Epithelial cell of prostate (primary cell): Measurements from ENCODE around the gene STK38L.
A peak's percentile ranks its signal among the peaks of the same experiment; 100 is the strongest.
"Not testable (repeated sequence)": the region's sequence is repeated elsewhere in the genome, so short reads cannot be mapped to it uniquely, and the experiment has no call there.

Source experiments
- DNase-seq: peaks from one replicate; pipeline ENCODE4 v3.0.0-alpha.2; 2011; ENCODE audit warnings: low read depth, low spot score
- H3K27ac ChIP-seq: fragments of 450-650 bp; 2 replicates; pipeline ENCODE4 v1.5.1; 2017; ENCODE audit warnings: mild to moderate bottlenecking

STK38L gene

DNA sequence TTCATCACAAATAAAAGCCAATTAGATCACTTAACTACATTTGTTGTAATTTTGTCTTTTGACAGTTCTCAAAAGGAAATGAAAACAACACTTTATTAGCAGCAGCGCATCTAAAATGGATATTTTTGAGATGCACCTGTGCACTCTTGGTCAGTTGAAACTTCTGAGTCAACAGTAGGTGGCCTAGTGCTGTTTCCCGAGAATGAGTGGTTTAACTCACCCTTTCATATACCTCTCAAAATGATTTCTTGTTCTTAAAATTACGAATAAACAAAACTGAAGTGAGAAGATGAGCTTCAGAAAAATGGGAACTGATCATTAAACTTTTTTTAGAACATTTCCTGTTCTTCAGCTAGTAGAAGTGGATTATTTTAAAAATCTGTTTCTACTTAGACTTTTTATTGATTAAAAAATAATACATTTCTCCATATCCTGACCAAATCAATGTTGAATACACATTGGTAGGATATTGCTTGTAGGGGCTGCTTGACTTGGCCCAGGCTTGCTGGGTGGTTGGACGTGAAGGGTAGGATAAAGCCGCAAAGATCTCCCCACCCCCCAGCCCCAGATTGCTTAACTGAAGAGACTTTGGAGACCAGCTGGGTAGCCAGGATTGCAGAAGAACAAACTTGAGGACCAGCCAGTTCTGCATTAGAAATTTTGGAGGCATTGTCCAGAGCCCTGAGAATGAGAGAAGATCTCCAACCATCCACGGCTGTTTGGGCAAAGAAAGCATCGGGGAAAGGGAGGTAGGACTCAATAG lies 22.3 kb upstream of the STK38L start:
- DNase-seq, result no peak
- no peak overlapping the region for H3K27ac ChIP-seq

DNA sequence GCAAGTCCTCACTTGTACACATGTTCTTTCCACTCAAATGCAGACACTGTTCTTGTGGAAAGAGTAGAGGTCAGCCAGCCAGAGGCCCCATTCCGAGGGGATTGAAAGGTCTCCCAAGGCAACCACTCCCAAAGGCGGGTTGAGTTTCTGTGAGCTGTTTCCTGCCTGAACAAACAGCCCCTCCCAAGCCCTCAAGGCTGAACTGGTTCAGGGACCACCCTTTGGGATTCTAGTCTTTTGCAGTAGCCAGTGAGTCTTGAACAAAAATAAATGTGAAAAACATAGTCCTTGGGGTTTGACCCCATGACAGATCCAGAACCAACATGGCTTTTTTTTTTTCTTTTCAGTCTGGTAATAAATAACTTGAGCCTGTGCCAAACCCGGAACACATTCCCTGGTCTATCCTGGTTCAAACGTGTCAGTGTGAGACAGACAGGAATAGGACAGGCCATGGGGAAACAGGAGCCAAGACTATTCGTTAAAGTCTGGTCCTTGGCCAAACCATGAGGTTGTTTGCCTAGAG lies 17.6 kb upstream of the STK38L start:
- H3K27ac ChIP-seq, result peak overlapping the region; percentile 92
- no peak for DNase-seq

DNA sequence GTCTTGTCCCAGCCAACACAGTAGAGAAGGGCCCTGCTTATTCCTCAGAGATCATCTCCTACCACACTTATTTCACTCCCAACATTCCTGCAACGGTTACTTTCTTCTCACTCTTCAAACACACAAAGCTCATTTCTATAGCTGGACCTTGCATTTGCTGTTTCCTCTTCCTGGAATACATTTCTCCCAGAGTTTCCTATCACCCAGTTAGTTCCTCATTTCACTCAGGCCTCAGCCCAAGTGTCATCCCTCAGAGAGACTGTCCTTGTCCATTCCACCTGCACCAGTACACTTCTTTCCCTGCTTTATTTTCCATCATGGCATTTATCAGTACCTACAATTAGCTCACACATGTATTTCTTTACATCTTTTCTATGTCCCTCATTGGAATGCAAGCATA lies 14.7 kb upstream of the STK38L start:
- no peak overlapping the region for H3K27ac ChIP-seq
- DNase-seq, result no peak

- H3K27ac ChIP-seq, DNase-seq: not testable (repeated sequence)
Measured at GRCh38 chr12:27231374-27231773, 12.7 kb upstream of the STK38L start.

GRCh38 chr12:27233814-27234213 lies 10.3 kb upstream of the STK38L start:
- DNase-seq, result no peak

DNA sequence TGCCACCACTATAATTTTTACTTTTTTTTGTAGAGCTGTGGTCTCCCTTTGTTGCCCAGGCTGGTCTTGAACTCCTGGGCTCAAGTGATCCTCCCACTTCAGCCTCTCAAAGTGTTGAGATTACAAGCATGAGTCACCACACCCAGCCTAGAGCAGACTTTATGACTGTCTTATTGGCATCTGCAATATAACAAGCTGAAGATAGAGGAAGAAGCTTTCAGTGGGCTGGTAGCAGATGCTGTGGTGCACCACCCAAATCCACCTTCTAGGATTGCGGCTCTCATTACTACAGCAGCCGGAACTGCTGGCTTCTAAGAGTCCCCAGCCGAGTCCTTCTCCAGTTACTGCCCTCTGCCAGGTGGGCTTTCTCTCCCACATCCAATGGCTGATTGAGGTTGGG lies 7.6 kb upstream of the STK38L start:
- no peak overlapping the region for H3K27ac ChIP-seq
- DNase-seq, result no peak

More at GRCh38 chr12:27233814-27234213, 10.3 kb upstream of the STK38L start:
- H3K27ac ChIP-seq, result no peak overlapping the region

GRCh38 chr12:27237790-27238771 lies 6.0 kb upstream of the STK38L start:
- H3K27ac ChIP-seq, result no peak overlapping the region
- no peak for DNase-seq

DNA sequence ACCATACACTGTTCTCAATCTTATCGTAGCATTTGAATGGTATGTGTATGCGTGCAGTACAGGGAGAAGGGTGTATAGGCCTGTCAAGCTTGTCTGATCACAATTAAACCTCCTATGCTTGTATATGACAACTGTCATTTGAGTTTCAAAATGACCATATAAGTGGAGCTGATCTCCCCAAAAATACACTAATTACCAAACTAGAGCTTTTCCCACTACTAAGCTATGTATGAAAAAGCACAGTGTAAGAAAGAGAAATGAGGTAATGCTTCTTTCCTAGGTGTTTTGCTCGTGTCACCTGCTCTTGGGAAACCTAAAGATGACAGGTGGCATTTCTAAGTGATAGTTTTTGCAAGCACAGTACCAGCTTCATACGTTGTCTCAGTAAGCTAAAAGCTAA lies 1.1 kb upstream of the STK38L start:
- H3K27ac ChIP-seq, result peak overlapping the region; percentile 76
- no peak for DNase-seq

- peak overlapping the region; percentile 76 for H3K27ac ChIP-seq
- no peak for DNase-seq
Measured at GRCh38 chr12:27244689-27245488, 803 bp downstream of the STK38L start.

- peak overlapping the region; percentile 76 for H3K27ac ChIP-seq
- no peak for DNase-seq
Measured at GRCh38 chr12:27246141-27246540, 2.1 kb downstream of the STK38L start.

DNA sequence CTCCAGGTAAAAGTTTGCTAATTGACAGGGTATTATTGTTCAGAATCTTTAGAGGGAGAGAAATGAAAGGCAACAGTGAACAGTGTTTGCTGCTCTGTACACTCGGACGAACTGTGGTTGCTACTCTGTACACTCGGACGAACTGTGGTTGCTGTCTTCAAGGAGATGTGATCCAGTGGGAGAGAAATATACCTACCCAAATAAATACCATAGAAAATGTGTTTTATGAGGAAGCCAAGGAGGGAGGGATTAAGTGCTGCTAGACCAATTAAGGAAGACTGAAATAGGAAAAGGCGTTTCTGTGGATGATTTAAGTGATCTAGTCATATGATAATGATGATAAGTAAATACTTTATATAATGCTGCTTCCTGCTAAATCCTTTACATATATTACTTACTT lies 2.7 kb downstream of the STK38L start:
- H3K27ac ChIP-seq, result peak overlapping the region; percentile 76

DNA sequence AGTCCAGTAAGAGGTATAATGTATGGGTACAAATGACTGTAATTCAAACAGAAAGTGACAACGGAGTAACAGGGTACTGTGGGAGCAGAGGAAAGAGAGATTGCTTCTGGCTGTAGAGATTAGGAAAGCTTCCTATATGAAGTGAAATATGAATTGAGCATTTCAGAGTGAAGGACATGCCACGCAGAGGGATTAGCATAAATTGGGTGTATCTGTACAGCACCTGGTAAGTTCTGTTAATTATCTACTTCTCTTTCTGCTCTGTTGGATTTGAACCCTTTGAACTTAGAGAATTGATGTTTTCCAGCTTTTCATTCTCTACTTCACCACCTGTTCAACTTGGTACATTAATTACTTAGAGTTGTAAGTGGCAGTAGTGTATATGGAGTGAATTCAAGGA lies 8.8 kb downstream of the STK38L start:
- no peak overlapping the region for H3K27ac ChIP-seq
- no peak for DNase-seq

More for the DNA sequence above, 2.7 kb downstream of the STK38L start:
- no peak for DNase-seq

DNA sequence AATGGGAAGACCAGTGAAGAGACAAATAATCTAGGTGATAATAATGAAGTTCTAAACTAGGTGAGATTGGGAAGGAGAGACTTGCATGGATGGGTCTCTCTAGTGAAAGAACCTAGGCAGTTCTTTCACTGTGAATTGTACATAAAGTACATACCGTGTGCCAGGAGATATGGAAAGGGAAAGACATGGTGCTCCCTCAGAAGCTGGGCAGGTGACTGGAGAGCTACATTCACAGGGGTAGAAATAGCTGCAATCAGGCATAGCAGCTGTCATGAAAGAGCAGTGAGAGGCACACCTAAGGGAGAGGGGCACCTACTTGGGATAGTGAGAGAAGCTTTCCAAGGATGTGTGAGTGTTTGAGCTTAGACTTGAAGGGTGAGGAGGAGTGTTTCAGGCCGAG lies 9.3 kb downstream of the STK38L start:
- H3K27ac ChIP-seq, result no peak overlapping the region
- no peak for DNase-seq

GRCh38 chr12:27255806-27256205 lies 11.7 kb downstream of the STK38L start:
- H3K27ac ChIP-seq, result no peak overlapping the region
- DNase-seq, result no peak

DNA sequence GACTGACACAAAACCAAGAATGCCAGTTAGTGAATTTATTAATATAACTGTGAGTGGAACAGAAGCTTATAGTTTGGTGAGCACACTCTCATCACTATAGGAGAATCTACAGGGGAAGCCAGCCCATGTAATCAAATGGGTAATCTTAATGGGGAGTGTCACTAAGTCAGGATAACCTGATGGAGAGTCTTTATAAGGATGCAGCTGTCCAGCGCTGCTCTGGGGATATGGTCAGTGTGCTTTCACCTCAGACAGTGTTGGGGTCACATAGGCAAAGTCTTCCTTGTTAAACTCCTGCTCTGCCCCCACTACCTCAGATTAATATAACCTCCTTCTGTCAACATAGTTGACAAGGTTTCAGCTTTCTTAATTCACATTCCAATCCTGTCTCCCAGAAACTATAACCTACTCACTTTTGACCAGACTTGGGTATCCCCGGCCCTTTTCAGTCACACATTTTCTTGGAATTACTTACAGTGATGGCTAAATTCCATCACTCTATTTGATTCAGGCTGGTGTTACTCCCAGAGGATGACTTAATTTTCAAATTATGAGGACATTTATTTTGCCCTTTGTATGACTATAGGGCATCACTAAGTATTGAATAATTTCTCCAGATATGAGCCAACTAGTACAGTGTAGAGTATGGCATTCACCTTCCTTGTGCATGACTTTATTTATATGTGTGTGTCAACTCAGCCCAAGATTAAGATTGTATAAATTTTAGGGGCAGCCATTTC lies 13.2 kb downstream of the STK38L start:
- DNase-seq, result no peak
- H3K27ac ChIP-seq, result no peak overlapping the region

- peak overlapping the region; percentile 9 for H3K27ac ChIP-seq
- no peak for DNase-seq
Measured at GRCh38 chr12:27260746-27261145, 16.7 kb downstream of the STK38L start.

DNA sequence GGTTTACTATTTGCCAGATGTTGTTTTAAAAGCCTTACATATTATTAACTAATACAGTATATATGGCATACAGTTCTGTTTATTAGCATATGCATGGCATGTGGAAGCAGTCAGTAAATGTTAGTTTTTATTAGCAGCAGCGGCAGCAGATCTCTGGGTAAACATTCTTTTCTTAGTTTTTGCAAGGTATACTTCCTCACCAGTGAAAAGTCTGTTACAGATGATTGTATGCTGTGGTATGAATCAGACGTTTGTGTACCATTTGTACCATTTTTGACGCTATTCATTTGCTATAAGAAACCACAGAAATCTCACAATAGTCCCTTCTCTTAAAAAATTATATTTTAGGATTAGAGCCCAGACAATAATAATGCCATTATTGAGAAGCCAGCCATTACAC lies 17.8 kb downstream of the STK38L start:
- no peak for DNase-seq
- H3K27ac ChIP-seq, result peak overlapping the region; percentile 9

- no peak for DNase-seq
Measured at GRCh38 chr12:27270148-27270547, 26.1 kb downstream of the STK38L start.

DNA sequence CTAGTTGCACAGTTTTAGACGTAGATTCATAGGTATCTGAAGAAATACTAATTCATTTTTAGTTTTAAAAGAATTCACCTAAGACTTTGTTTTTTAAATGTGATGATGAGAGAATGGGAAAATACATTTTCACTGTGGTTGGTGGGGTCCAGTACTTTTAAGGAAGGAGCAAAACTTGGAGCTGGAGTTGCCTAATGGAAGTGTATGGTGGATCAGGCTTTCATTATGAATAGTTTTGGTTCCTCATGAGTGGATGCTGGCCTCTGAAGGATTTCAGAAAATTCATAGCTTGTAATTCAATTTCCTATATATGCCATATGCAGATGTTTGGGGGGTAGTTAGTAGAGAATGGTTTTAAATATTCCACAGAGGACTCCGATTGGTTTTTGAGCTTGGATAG lies 27.1 kb downstream of the STK38L start:
- H3K27ac ChIP-seq, result no peak overlapping the region
- no peak for DNase-seq

More at GRCh38 chr12:27270148-27270547, 26.1 kb downstream of the STK38L start:
- no peak overlapping the region for H3K27ac ChIP-seq
